Right renal cortex interstitium (tissue), 3 donors: ENCODE measurements around the gene IL11. TPM values are rescaled to one million over a fixed set of nuclear protein-coding genes. Genes with fewer than 3 reads are reported as not detected.
"Not testable (repeated sequence)": the region's sequence is repeated elsewhere in the genome, so short reads cannot be mapped to it uniquely, and the experiment has no call there.

Experiments
- DNase-seq, 3 donors: peaks; one replicate each; pipeline ENCODE4 v3.0.0-alpha.2; 2013; ENCODE audit warnings: low read depth in 3 of 3, low spot score in 2 of 3
- polyA plus RNA-seq, 3 donors: library from polyadenylated mRNA; unstranded; fragments of 120-200 nt; gene quantifications; one replicate each; pipeline ENCODE4 v1.2.1, GENCODE V29; 2013; ENCODE audit not compliant: insufficient read length in 3 of 3

IL11 gene
- polyA plus RNA-seq, 3 donors: 0.69 to 1.0 (median 0.90) TPM

GRCh38 chr19:55339105-55339888 lies 31.0 kb downstream of the IL11 start, which contains the start of gene KMT5C:
KMT5C (plus strand) TSS chr19:55339876; CDS start chr19:55341937, 2,061 bp downstream.
- DNase-seq: peak; percentile 100

GRCh38 chr19:55336101-55336500 lies 34.2 kb downstream of the IL11 start:
- DNase-seq: no peak

- DNase-seq: no peak
Observed at GRCh38 chr19:55333870-55334269, 36.4 kb downstream of the IL11 start.

- not testable (repeated sequence) for DNase-seq
Observed at GRCh38 chr19:55329791-55330190, 40.5 kb downstream of the IL11 start.

- DNase-seq: not testable (repeated sequence)
Observed at GRCh38 chr19:55328774-55329318, 41.4 kb downstream of the IL11 start.

- no peak for DNase-seq
Observed at GRCh38 chr19:55325172-55325571, 45.1 kb downstream of the IL11 start, which contains the start of gene TMEM150B. TMEM150B (minus strand) TSS chr19:55325341; CDS start chr19:55321036, 4,305 bp downstream.

GRCh38 chr19:55324662-55325061 lies 45.6 kb downstream of the IL11 start:
- DNase-seq: no peak

GRCh38 chr19:55322204-55322885 lies 47.9 kb downstream of the IL11 start:
- no peak for DNase-seq

- DNase-seq: no peak
Observed at GRCh38 chr19:55321466-55322137, 48.7 kb downstream of the IL11 start.

- DNase-seq: no peak
Observed at GRCh38 chr19:55320844-55321419, 49.3 kb downstream of the IL11 start.

- no peak for DNase-seq
Observed at GRCh38 chr19:55319785-55320184, 50.5 kb downstream of the IL11 start.

- no peak for DNase-seq
Observed at GRCh38 chr19:55316646-55317045, 53.6 kb downstream of the IL11 start.

GRCh38 chr19:55315956-55316525 lies 54.2 kb downstream of the IL11 start:
- DNase-seq: no peak

GRCh38 chr19:55314396-55314795 lies 55.9 kb downstream of the IL11 start:
- no peak for DNase-seq

Other genes with a start within 250 kb of the IL11 start
- 1 to 10 TPM; 2.1 to 7.7 (median 3.9) TPM for gene TNNT1, start 221.3 kb downstream of the IL11 start, polyA plus RNA-seq
- gene TNNI3, start 212.7 kb downstream of the IL11 start, polyA plus RNA-seq: 1 to 10 TPM; 2.9 to 4.9 (median 4.8) TPM
- 1 to 10 TPM; 5.4 to 7.9 (median 6.9) TPM for gene DNAAF3, start 203.8 kb downstream of the IL11 start, polyA plus RNA-seq
- under 1 TPM; 0.18 to 0.60 (median 0.41) TPM for gene SYT5, start 190.2 kb downstream of the IL11 start, polyA plus RNA-seq
- gene PTPRH, start 161.0 kb downstream of the IL11 start, polyA plus RNA-seq: under 1 TPM; 0.04 to 0.07 (median 0.07) TPM
- 1 to 10 TPM; 1.7 to 2.4 (median 2.2) TPM for gene TMEM86B, start 141.7 kb downstream of the IL11 start, polyA plus RNA-seq
- 10 to 100 TPM; 37.4 to 49.3 (median 39.1) TPM for gene PPP6R1, start 111.4 kb downstream of the IL11 start, polyA plus RNA-seq
- gene HSPBP1, start 90.4 kb downstream of the IL11 start, polyA plus RNA-seq: 10 to 100 TPM; 23.1 to 29.3 (median 25.7) TPM
- gene BRSK1, start 86.5 kb downstream of the IL11 start, polyA plus RNA-seq: 10 to 100 TPM; 11.5 to 13.1 (median 11.8) TPM
- 1 to 10 TPM in 2 of 3 donors, under 1 TPM in 1; 0.83 to 1.6 (median 1.1) TPM for gene TMEM150B, start 45.1 kb downstream of the IL11 start, polyA plus RNA-seq
- gene KMT5C, start 30.6 kb downstream of the IL11 start, polyA plus RNA-seq: 10 to 100 TPM; 12.1 to 13.9 (median 13.4) TPM
- gene COX6B2, start 15.7 kb downstream of the IL11 start, polyA plus RNA-seq: under 1 TPM; 0.31 to 0.97 (median 0.54) TPM
- gene GARIN5B, start 7.2 kb downstream of the IL11 start, polyA plus RNA-seq: under 1 TPM in 1 of 3 donors, not detected in 2; 0.06 TPM
- gene TMEM190, start 6.4 kb upstream of the IL11 start, polyA plus RNA-seq: under 1 TPM in 2 of 3 donors, not detected in 1; 0.23 to 0.36 TPM
- gene TMEM238, start 13.8 kb upstream of the IL11 start, polyA plus RNA-seq: under 1 TPM; 0.15 to 0.42 (median 0.32) TPM
- gene RPL28, start 15.5 kb upstream of the IL11 start, polyA plus RNA-seq: 100 to 1,000 TPM; 731 to 916 (median 764) TPM
- gene UBE2S, start 37.3 kb upstream of the IL11 start, polyA plus RNA-seq: 10 to 100 TPM; 38.8 to 53.3 (median 46.7) TPM
- under 1 TPM; 0.11 to 0.19 (median 0.13) TPM for gene SHISA7, start 72.8 kb upstream of the IL11 start, polyA plus RNA-seq
- gene ISOC2, start 91.2 kb upstream of the IL11 start, polyA plus RNA-seq: 10 to 100 TPM; 28.7 to 38.3 (median 31.9) TPM
- gene C19orf85, start 94.3 kb upstream of the IL11 start, polyA plus RNA-seq: not detected
- gene ZNF628, start 106.2 kb upstream of the IL11 start, polyA plus RNA-seq: 1 to 10 TPM; 2.0 to 3.0 (median 3.0) TPM
- gene NAT14, start 114.7 kb upstream of the IL11 start, polyA plus RNA-seq: 10 to 100 TPM; 44.7 to 51.7 (median 45.9) TPM
- 1 to 10 TPM; 1.1 to 1.6 (median 1.2) TPM for gene SSC5D, start 118.0 kb upstream of the IL11 start, polyA plus RNA-seq
- gene SBK2, start 166.7 kb upstream of the IL11 start, polyA plus RNA-seq: under 1 TPM; 0.37 to 0.51 (median 0.50) TPM
- under 1 TPM in 2 of 3 donors, not detected in 1; 0.15 to 0.21 TPM for gene SBK3, start 175.1 kb upstream of the IL11 start, polyA plus RNA-seq
- gene ZNF579, start 210.4 kb upstream of the IL11 start, polyA plus RNA-seq: 10 to 100 TPM; 11.8 to 13.2 (median 13.1) TPM
- 10 to 100 TPM; 16.6 to 18.9 (median 17.7) TPM for gene FIZ1, start 229.1 kb upstream of the IL11 start, polyA plus RNA-seq
- 1 to 10 TPM; 6.0 to 8.1 (median 6.6) TPM for gene ZNF524, start 229.8 kb upstream of the IL11 start, polyA plus RNA-seq
- gene ZNF865, start 235.2 kb upstream of the IL11 start, polyA plus RNA-seq: 1 to 10 TPM; 5.1 to 7.0 (median 6.1) TPM